ENCODE results near the gene EMX1.

The EMX1 gene

DNA sequence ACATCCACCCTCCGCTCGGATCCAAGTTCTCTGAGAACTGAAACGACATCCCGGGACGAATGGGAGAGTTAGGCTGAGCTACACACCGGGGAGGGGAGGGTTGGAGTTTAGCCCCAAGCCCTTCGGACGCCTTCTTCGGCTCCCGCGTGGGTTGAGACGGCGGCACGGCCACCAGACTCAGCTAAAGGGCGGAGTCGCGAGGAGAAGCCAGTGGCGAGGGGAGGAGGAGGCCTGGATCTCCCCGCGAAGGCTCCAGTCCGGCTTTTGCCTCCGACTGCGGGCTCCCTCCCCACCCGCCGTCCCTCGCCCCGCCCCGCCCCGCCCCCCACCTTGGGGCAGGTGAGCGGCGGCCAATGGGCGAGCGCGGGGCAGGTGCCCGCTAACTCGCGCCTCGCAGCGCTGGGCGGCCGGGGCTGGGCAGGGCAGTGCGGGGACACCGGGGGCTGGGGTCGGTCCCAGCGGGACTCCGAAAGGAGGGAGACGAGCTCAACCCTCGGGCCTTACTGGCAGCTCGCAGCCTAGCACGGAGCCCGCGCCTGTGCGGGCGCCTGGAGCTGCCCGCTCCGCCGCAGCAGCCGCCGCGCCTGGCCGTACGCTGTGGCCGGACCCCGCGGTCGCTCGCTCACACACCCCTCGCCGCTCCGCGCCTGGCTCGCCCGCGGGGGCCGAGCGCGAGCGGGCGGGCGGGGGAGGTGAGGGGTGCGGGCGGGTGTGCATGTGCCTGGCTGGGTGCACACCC is at the start of gene EMX1:
TSS of gene EMX1 (plus strand) at position 382 of the 739 bp plus-strand sequence. CDS start at position 716, 334 bp downstream.
- no peak for DNase-seq

GRCh38 chr2:72871060-72871459 is 46.3 kb upstream of the EMX1 start:
- DNase-seq = no peak

DNA sequence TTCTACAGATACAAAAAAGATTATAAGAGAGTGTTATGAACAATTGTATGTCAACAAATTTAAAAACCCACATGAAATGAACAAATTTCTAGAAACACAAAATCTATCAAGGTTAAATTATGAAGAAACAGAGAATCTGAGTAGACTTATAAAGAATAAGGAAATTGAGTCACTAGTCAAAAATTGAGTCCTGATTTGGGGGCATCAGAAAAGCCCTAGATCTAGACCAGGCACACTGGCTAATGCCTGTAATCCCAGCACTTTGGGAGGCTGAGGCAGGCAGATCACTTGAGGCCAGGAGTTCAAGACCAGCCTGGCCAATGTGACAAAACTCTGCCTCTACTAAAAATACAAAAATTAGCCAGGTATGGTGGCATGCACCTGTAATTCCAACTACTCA is 45.4 kb upstream of the EMX1 start:
- no peak for DNase-seq

DNA sequence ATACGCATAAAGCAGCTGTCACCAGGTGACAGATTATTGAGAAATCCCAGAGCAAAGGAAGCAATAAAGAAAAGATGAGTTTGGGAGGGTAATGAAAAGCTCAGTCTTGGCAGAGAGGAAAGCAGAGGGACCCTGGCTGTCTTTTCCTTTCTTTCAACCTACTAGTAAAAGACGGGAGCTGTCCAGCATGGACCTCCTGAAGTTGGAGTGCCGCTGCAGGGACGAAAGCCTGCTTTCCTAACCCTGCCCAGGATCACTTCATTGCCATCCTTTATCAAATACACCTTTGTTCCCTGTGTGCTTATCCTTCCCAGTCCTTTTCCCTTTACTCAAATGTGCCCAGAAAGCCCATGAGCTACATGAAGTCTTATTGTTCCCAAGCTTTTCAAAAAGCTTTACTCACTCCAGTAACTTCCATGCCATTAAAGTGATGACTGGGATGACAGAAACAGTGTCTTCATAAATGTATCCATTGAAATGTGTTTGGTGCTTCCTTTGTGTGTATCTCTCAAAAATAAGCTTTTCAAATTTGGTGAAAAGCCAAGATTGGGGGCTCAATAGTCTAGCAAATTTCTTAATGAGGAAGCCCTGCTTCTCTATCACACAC is 33.9 kb upstream of the EMX1 start:
- DNase-seq = peak; percentile 36

- no peak for DNase-seq
Observed at GRCh38 chr2:72886505-72887031, 30.8 kb upstream of the EMX1 start.

- peak; percentile 41 for DNase-seq
Observed at GRCh38 chr2:72887032-72887739, 30.1 kb upstream of the EMX1 start, which contains the start of gene SPR. Gene SPR (plus strand): TSS chr2:72887408. CDS start chr2:72887433, 25 bp downstream.

DNA sequence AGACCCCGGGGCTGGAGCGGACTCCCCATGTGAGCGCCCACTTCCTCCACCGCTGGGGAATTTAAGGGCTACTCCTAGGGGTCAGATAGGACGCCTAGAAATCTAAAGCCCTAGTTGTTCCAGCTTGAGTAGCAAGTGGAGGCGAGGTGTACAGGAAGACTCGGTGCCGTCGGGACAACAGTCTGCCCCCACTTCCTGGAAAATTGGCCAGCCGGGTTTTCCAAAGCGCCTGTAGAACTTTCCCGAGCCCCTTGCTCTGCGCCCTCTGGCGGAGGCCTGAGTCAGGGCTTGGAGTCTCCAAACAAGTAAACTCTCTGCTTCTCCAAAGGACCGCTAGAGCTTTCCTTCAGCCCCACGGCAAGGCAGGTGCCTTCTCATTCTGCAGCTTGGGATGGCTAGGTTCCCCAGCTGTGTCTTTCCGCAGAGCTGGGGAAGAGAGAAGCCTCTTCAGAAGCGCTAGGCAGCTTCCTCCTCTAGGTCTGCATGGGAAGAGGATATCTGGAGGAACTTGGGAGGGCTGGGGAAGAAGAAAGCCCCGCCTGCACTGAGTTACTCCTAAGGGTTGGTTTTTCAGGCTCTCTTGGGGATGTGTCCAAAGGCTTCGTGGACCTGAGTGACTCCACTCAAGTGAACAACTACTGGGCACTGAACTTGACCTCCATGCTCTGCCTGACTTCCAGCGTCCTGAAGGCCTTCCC is 29.4 kb upstream of the EMX1 start:
- DNase-seq = peak; percentile 84

- DNase-seq = no peak
Observed at GRCh38 chr2:72888438-72889202, 28.7 kb upstream of the EMX1 start.

GRCh38 chr2:72889991-72890390 is 27.3 kb upstream of the EMX1 start:
- DNase-seq = no peak

DNA sequence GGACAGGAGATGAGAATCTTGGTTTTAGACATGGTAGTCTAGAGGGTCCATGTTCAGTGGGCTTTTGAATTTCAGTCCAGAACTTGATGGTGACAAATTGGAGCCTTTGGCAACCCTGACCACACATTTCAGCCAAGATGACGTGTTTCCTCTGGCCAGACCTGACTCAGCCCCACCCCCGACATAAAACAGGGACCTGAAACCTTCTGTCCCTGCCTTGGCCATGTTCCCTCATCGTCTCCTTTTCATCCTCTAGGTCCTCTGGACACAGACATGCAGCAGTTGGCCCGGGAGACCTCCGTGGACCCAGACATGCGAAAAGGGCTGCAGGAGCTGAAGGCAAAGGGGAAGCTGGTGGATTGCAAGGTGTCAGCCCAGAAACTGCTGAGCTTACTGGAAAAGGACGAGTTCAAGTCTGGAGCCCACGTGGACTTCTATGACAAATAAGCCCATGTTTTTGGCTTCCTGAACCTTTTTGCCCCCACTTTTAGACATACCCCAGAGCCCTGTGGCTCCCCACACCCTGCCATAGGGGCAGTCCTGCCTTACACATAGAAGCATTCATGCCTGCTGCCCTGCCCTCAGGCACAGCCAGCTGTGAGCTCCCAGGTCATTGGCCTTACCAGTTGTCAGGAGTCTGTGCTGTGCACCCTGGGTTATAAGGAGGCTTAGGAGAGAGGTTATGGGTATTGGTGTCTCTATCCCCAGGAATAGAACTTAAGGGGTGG is 26.1 kb upstream of the EMX1 start:
- no peak for DNase-seq

DNA sequence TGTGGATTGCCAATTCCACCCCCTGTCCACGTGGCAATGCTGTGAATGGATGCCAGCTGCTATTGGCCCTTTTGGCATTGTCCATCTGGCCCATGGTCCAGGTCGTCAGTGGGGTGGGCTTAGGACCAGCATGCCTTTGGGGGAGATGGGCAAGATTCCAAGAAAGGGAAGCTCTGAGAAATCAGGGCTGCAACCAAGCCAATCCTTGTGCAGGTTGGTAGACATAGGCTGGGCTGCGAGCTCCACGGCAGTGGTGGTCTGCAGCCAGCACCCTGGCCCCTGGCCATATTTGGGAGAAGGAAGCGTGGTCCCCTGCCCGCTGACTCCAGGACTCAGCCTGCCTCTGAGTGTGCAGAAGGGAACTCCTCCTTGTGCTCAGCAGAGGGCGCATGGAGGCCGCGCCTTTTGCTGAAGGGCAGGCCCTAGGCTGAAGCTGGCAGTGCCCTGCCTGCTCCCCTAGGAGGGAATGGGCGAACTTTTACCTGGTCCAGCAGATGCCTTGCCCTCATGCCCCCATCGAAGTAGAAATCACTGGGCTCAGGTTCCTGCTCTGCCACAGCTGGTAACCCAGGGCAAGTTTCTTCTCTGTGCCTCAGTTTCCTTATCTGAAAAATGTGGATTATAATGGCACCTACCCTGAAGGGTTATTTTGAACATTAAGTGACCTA is 24.7 kb upstream of the EMX1 start:
- peak; percentile 67 for DNase-seq

- DNase-seq = peak; percentile 65
Observed at GRCh38 chr2:72893594-72894319, 23.6 kb upstream of the EMX1 start.

GRCh38 chr2:72894514-72894913 is 22.8 kb upstream of the EMX1 start:
- DNase-seq = no peak

DNA sequence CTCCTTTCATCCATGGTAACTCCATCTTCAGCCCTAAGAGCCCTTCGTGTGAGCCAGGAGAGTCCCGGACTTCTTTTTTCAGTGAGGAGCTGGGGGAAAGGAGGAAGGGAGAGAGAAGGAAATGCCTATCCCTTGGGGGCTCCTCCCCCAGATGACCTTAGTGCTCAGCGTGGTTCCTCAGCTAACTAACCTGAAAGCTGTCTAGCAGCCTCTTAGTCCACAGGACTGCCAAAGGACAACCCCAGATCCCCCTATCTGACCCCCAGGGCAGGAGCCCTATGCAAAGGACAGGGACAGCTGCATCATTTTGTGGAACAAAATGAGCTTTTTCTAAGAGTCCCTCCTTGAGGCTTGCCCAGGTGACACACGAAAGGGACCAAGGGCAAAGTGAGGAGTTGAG is 22.2 kb upstream of the EMX1 start:
- no peak for DNase-seq

GRCh38 chr2:72895759-72896281 is 21.5 kb upstream of the EMX1 start:
- DNase-seq = peak; percentile 56

DNA sequence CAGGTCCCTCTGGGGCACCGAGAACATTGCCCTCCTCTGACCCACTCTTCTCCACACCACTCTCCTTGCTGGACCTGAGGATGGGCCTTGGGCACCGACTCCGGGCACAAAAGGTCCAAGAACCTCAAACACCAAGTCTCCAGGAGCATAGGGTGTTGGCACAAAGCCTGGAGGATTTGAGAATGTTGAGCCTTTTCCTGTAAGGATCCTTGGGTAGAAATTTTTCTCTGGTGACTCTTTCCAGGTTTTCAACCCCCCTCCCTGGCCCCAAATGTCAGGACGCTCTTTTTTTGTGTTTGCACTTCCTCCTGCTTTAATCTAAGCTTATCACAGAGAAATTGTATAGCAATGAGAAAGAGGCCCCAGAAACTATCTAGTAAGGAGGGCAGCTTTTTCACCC is 20.9 kb upstream of the EMX1 start:
- peak; percentile 57 for DNase-seq

- no peak for DNase-seq
Observed at GRCh38 chr2:72897785-72898584, 19.3 kb upstream of the EMX1 start.

DNA sequence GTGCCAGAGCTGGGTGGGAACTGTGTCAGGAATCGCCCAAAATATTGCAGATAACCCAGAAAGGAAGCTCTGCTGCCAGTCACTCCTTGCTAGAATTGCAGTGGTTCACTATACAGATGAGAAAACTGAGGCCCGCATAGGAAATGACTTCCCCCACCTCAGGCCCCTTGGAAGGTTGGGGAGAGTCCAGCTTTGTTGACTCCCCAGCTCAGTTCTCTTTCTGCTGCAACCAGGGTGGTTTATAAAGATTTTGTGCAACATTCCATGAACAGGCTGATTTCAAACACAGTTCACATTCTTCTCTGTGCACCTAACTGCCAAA is 18.8 kb upstream of the EMX1 start:
- no peak for DNase-seq

GRCh38 chr2:72900191-72900825 is 17.0 kb upstream of the EMX1 start:
- no peak for DNase-seq
